Measurements from ENCODE around the gene ERC2.

Gene ERC2

GRCh38 chr3:55626279-55626665, 842.0 kb downstream of the ERC2 start:
- peak in 1 of 3 donors; percentile 29 for DNase-seq

GRCh38 chr3:55624238-55624637, 844.0 kb downstream of the ERC2 start:
- DNase-seq, result peak; percentile 91 to 96 (median 93)

GRCh38 chr3:55623786-55624185, 844.5 kb downstream of the ERC2 start:
- DNase-seq, result peak; percentile 70 to 91 (median 88)

GRCh38 chr3:55622733-55623132, 845.5 kb downstream of the ERC2 start:
- DNase-seq, result peak; percentile 46 to 74 (median 49)

GRCh38 chr3:55622116-55622515, 846.2 kb downstream of the ERC2 start:
- peak; percentile 31 to 65 (median 61) for DNase-seq

- DNase-seq, result no peak
Measured at GRCh38 chr3:55621648-55622047, 846.6 kb downstream of the ERC2 start.

GRCh38 chr3:55621026-55621422, 847.2 kb downstream of the ERC2 start:
- no peak for DNase-seq

- DNase-seq, result peak; percentile 80 to 95 (median 90)
Measured at GRCh38 chr3:55620351-55621025, 847.8 kb downstream of the ERC2 start.

GRCh38 chr3:55619046-55619808, 849.0 kb downstream of the ERC2 start:
- no peak for DNase-seq

- DNase-seq, result no peak
Measured at GRCh38 chr3:55617385-55617784, 850.9 kb downstream of the ERC2 start.

GRCh38 chr3:55616803-55617202, 851.5 kb downstream of the ERC2 start:
- no peak for DNase-seq

- DNase-seq, result peak; percentile 58 to 81 (median 81)
Measured at GRCh38 chr3:55615694-55616295, 852.5 kb downstream of the ERC2 start.

- DNase-seq, result peak in 1 of 3 donors; percentile 35
Measured at GRCh38 chr3:55615039-55615693, 853.1 kb downstream of the ERC2 start.

- no peak for DNase-seq
Measured at GRCh38 chr3:55611121-55611520, 857.1 kb downstream of the ERC2 start.

- no peak for DNase-seq
Measured at GRCh38 chr3:55609230-55609827, 858.9 kb downstream of the ERC2 start.

GRCh38 chr3:55608301-55608937, 859.8 kb downstream of the ERC2 start:
- no peak for DNase-seq

GRCh38 chr3:55607844-55608243, 860.4 kb downstream of the ERC2 start:
- DNase-seq, result peak; percentile 70 to 88 (median 72)

GRCh38 chr3:55607175-55607574, 861.1 kb downstream of the ERC2 start:
- DNase-seq, result no peak

GRCh38 chr3:55605443-55606236, 862.6 kb downstream of the ERC2 start:
- peak in 1 of 3 donors; percentile 53 for DNase-seq

- DNase-seq, result no peak
Measured at GRCh38 chr3:55604846-55605245, 863.4 kb downstream of the ERC2 start.

GRCh38 chr3:55604402-55604801, 863.9 kb downstream of the ERC2 start:
- peak; percentile 37 to 55 (median 49) for DNase-seq
